ENCODE measurements around the gene RAP1A.

DNA sequence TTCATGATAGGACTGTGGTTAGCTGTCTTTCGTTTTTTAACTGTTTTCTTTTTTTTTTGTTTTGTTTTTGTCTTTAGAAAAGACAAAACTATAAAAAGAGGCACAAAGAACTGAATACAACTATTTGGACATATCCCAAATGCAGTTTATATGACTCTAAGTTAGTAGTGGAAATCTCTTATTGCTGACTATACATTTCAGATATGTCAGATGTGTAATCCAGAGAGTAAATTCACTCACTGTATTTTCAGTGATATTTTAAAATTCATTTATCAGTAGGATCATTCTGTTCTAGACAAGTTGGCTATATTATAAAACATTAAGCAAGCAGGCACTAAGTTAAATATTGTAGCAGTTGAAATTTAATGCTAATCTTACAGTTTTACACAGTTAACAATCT lies 5.7 kb downstream of the RAP1A start:
- TF ChIP-seq CTCF (IDR thresholded peaks at IDR 0.05) (no peak), POLR2A (IDR thresholded peaks at IDR 0.05) (no peak)
